IPS DF 19.7 (cell line): ENCODE data around the gene GARIN1A.
"Not testable (repeated sequence)": the region's sequence is repeated elsewhere in the genome, so short reads cannot be mapped to it uniquely, and the experiment has no call there.

ENCODE experiments used
- DNase-seq: peaks from one replicate; pipeline ENCODE4 v3.0.0-alpha.2; 2013; ENCODE audit warnings: low read depth, low spot score

The GARIN1A gene

DNA sequence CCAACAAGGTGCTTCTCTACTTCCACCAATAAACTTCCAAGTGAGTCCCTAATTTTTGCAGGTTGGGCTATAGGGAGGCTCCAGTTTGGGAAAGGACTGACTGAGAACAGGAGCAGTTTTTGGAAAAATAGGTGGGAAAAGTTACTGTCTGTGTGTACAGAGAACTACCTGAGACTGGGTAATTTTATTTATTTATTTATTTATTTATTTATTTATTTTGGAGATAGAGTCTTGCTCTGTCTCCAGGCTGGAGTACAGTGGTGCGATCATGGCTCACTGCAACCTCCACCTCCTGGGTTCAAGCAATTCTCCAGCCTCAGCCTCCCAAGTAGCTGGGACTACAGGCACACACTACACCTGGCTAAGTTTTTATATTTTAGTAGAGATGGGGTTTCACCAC, 11.2 kb downstream of the GARIN1A start:
- DNase-seq, result not testable (repeated sequence)

DNA sequence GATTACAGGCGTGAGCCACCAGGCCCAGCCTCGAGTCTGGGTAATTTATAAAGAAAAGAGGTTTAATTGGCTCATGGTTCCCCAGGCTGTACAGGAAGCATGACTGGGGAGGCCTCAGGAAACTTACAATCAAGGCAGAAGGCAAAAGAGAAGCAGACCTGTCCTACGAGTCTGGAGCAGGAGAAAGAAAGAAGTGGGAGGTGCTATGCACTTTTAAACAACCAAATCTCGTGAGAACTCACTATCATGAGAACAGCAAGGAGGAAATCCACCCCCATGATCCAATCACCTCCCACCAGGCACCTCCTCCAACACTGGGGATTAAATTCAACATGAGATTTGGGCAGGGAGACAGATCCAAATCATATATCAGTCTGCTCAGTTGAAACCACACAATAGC, 11.6 kb downstream of the GARIN1A start:
- DNase-seq, result not testable (repeated sequence)

DNA sequence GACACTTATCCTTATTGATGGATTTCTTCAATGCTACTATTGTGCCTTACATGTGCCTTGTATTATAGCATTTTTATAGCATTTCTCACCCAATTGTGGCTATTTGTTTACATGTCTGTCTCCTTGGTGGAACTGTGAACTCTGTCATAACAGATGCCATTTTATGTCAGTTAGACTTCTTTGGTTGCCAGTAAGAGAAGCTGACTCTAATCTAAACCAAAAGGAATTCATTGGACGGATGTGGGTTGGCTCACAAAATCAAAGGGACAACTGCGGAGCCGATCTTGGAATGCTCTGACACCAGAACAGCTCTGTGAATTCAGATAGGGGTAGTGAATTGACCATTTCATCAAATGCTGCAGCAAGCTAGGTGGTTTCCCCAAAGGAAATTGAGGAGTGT, 15.0 kb downstream of the GARIN1A start:
- DNase-seq, result no peak

DNA sequence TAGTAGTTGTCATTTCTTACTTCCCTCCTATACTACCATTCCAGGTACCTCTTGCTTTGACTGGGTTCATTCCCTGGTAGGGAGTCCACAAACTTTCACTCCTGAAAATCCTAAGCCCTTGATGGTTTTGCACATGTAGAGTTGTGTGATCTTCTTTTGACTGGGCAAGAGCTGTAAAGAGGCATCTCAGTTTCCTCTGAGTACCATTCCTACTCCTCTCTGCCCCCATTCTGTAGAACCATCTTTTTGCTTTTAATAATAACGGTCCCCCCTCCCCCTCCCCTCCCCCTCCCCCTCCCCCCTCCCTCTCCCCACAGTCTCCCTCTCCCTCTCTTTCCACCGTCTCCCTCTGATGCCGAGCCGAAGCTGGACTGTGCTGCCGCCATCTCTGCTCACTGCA, 16.4 kb downstream of the GARIN1A start:
- DNase-seq, result no peak

DNA sequence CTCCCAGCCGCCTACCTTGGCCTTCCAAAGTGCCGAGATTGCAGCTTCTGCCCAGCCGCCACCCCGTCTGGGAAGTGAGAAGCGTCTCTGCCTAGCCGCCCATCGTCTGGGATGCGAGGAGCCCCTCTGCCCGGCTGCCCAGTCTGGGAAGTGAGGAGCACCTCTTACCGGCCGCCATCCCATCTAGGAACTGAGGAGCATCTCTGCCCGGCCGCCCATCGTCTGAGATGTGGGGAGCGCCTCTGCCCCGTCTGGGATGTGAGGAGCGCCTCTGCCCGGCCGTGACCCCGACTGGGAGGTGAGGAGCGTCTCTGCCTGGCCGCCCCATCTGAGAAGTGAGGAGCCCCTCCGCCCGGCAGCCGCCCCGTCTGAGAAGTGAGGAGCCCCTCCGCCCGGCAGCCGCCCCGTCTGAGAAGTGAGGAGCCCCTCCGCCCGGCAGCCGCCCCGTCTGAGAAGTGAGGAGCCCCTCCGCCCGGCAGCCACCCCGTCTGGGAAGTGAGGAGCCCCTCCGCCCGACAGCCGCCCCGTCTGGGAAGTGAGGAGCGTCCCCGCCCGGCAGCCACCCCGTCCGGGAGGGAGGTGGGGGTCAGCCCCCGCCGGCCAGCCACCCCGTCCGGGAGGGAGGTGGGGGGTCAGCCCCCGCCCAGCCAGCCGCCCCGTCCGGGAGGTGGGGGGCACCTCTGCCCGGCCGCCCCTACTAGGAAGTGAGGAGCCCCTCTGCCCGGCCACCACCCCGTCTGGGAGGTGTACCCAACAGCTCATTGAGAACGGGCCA, 17.3 kb downstream of the GARIN1A start:
- DNase-seq, result not testable (repeated sequence)

DNA sequence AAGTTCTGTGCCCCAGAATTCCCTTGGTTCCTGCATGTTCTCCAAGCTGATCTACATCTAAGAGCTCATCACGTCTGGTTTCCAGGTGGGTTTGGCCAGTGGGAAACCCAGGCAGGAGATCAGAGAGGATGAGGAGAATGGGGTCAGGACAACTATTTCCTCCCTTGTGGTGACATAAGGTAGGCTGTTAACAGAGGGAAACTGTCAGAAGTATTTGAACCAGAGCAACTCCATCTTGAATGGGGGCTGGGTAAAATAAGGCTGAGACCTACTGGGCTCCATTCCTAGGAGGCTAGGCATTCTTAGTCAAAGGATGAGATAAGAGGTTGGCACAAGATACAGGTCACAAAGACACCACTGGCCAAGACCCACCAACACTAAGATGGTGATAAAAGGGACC, 19.1 kb downstream of the GARIN1A start:
- no peak for DNase-seq

DNA sequence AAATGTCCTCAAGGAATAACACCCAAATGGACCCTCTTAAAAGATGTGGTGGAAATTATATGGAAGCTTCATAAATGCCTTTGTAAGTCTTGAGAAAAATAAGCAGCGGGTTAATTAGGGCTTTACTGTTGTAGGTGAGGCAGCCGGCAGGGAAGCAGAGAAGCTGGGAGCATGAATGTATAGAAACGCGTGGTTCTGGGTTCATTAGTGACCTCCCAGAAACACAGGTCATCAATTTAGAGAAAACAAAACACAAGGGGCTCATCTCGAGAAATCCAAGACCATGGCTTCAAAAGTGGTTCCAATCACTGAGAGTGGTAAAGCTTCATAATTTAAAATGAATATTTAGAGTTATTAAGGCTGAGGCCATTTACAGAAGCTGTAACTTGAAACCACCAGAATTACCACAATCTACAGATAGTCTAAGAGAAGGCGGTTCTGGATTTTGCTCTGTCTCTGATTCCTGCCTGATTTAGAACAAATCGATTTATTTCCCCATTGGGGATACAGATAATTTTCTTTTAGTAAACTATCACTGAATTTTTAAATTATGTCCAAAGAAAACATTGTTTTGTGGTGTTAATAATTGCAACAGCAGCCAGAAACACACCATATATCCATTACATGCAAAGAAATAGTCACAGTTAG, 20.7 kb downstream of the GARIN1A start:
- DNase-seq, result no peak

DNA sequence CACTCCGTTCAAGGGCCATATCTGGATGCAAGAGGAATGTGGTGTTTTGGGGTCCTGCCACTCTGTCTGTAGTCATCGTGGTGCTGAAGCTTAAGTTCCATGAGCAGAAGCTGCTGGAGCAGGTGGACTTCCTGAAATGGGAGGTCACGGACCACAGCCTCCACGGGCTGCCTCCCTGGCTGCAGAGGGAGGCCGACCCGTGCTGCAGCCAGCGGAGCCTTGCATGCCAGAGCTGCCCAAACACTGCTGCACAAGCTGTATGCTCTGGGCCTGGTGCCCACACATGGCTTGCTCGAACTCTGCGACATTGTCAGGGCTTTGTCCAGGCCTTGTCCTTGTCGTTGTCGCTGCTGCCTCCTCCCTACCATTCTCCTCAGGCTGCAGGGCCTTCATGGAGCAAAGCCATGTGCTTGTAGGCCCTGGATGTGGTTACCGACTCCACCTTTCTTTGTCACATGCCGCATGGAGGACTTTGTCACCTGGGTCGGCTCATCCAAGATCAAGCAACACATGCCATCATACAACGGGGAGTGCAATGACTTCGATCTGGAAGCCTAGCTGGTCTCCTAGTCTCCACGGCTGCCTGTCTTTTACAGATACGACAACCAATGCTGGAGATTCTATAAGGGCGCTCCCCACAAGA, 21.4 kb downstream of the GARIN1A start:
- no peak for DNase-seq

DNA sequence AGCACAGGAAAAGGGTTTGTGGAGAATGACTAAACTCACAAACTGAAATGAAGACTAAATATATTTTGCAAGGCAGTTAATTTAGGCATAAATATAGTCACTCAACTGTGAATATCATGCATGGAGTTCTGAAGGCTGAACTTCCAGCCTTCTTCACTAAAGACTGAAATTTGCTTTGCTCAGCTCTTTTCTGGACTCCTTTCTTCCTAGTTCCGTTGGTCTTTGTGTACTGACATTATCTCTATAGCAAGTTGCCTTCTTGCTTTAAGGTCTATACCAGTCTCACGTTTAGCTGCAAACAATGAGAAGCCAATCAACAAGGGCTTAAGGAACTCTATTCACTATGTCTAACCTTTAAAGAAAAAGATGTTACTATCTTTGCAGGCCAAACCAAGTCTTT, 22.6 kb downstream of the GARIN1A start:
- no peak for DNase-seq

DNA sequence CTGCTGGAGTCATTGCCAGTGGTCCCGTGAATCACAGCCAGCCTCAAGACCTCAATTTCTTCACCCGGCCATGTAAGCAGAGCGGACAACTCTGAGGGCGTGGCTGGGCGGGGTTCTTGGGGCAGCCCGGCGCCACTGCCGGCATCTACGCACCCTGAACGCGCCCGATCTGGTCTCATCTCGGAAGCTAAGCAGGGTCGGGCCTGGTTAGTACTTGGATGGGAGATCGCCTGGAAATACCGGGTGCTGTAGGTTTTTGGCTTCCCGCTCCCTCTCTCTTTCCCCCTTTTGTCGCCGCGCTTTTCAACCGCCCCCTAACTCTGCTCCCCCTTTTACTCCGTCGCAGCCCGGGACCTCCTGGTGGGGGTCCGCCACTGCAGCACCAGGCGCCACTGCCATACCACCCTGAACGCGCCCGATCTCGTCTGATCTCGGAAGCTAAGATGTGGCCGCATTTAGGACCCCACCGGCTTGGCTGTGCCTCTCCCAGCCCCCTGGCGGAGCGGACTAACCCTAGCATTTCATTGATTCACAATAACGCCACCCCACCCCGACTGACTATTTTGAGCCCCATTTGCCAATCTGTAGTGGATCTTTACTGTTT, 25.3 kb downstream of the GARIN1A start:
- no peak for DNase-seq

DNA sequence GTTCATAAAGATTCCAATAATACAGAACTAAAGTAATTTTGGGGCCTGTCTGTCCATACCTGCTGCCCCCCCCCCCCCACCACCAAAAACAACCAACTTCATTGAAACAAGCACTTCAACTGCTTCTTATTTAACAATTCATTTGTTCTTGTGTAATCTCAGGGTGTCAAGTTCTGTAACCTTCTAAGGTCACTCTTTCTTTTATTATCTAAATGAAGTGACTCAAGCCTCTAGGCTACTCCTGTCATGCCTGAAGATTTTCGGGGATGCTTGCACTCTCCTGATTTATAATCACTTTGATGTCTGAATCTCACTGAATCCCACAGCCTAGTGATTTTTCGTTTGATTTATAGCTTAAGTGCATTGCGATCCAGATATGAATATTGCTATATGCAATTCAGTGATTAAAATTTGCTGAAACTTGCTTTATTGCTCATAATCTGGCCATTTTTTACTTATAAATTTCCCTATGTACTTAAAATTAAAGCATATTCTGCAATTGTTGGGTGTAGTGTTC, 27.2 kb downstream of the GARIN1A start:
- DNase-seq, result no peak

DNA sequence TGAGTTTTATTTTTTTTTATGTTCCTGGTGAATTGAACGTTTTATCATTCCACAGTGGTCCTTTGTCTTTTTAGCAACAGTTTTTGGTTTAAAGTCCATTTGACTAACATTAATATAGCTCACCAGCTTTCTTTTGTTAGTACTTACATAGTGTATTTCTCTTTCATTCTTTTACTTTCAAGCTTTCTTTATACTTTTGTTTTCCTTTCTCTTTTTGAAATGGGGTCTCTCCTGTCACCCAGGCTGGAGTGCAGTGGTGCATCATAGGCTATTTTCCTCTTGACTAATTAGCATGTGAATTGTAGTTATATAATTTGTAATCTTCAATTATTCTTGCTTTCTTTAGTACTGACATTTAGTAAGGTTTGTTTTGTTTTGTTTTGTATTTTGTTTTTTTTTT, 27.8 kb downstream of the GARIN1A start:
- no peak for DNase-seq

DNA sequence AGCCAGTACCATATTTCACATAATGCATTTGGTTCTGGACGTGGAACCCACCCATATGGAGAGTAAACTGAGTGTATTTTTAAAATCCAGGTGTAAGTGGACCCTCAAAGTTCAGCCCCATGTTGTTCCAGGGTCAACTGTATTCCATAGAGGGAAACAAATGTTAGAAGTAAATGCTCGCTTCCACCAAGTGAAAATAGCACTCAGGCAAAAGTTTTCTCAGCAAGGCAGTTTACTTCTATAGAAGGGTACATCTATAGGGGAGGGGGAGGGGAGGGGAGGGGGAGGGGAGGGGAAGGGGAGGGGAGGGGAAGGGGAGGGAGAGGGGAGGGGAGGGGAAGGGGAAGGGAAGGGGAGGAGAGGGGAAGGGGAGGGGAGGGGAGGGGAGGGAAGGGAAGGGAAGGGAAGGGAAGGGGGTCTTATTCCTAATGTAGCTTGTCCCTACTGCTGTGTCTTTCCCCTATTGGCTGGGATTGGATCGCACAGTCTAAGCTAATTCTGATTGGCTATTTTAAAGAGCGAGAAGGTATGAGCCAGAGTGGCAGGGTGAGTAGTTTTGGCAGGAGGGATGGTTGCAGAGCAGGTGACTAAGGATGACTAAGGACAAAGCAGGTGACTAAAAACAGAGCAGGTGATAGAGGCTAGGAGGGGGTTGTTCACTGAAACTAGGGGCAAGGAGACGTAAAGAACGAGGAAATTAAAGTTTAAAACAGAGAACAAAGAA, 29.1 kb downstream of the GARIN1A start:
- DNase-seq, result no peak

DNA sequence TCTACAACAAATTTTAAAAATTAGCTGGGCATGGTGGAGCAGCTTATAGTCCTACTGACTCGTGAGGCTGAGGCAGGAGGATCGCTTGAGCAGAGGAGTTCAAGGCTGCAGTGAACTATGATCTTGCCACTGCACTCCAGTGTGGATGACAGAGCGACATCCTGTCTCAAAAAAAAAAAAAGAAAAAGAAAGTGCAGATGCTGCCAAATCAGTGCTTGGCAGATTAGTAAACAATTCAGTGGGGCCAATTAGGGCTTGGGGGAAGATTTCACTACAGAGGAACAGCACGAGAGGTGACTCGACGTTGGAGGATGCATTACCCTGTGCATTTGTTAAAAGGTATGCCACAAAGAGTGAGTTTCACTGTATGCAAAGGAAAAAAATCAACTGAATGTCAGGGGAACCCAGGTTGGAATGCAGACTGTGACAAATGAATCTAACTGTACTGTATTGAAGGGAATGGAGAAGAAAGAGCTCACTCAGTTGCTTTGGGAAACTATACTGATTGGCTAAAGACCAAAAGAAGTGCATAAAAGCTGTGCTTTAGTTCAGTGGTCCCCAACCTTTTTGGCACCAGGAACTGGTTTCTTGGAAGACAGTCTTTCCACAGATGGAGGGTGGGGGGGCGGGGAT, 31.6 kb downstream of the GARIN1A start:
- no peak for DNase-seq

DNA sequence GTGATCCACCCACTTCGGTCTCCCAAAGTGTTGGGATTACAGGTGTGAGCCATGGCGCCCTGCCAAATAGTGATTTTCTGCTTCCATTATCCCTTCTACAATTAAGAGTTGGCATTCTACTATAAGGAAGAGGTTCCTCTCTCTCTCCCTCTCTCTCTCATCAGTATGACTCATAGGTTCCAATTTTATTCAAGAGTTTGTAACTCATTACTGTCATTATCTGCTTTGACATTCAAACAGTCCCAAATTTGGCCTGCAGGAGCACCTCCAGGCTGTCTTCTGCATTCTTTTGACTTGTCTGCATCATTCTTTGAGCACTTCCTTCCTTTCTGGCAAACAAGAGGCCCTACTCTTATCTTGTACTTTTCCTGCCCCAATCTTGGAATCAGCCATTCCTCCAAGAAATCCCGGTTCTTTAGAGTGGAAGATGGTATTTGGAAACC, 33.8 kb downstream of the GARIN1A start:
- no peak for DNase-seq

DNA sequence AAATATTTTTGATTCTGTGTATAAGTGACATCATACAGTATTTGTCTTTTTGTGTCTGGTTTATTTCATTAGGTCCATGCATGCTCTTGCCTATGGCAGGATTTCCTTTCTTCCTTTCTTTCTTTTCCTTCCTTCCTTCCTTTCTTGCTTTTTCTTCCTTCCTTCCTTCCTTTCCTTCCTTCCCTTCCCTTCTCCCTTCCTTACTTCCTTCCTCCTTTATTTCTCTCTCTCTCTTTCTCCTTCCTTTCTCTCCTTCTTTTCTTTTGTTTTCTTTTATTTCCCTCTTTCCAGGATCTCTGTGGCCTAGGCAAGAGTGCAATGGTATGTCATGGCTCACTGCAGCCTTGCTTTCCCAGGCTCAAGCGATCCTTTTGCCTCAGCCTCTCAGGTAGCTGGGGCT, 35.7 kb downstream of the GARIN1A start:
- DNase-seq, result no peak

DNA sequence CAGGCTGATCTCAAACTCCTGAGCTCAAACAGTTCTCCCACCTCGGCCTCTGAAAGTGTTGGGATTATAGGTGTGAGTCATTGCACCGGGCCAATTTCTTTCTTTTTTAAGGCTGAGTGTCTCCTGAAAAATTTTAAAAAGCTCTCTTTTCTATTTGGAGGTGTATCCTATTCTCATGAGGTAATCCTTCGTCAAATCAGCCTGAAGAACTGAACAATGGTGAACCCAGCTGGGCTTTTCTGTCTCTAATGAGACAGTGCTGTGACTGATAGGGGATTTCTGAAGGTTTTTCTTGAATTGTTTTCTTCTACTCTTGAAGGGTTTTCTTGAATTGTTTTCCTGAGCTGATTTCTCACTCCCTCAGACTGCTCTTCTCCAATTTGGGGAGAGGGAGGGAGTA, 36.1 kb downstream of the GARIN1A start:
- no peak for DNase-seq

DNA sequence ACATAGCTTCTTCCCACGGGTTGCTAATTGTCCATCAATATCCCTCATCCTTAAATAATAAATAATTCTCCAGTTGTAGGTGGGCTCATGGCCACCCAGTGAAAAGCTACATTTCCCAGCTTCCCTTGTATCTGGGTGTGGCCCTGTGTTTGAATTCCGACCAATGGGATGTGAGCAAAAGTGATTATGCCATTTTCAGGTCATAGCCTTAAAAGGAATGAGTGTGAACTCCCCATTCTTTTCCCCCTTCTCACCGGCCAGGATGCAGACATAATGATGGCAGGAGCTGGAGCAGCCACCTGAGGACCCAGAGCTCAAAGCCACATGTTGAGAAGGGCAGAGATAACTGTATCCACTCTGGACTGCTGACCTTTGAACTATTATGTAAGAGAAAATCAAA, 36.7 kb downstream of the GARIN1A start:
- DNase-seq, result no peak

DNA sequence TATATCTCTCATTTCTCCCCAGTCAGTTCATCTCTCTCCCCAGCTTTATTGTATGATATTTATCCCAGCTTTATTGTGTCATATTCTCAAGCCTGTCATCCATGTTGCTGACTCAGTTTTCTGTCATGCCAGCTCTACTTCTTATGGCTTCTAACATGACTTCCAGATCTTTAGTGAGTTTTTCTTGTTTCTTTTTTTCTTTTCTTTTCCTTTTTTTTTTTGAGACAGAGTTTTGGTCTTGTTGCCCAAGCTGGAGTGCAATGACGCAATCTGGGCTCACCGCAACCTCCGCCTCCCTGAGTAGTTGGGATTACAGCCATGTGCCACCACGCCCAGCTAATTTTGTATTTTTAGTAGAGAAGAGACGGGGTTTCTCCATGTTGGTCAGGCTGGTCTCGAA, 38.4 kb downstream of the GARIN1A start:
- DNase-seq, result no peak

DNA sequence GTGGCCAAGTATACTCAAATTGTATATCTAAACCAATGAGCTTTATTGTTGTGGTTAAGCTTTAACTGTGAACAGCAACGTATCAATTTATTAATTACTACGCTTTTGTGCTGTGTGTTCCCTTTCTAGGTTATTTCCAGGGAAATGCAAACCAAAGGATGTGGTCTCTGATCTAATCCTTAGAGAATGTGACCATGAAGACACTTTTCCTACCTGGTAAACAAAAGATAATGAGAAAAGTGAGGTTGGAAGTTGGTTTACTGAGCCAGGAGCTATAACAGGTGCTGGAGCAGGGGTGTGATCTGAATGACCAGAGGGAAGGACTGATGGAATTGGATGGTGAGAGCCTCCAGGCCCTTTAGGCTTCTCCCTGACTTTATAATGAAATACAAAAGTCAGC, 41.7 kb downstream of the GARIN1A start:
- no peak for DNase-seq
